ENCODE data around the gene PRPSAP1.
"Not testable (repeated sequence)": the region's sequence is repeated elsewhere in the genome, so short reads cannot be mapped to it uniquely, and the experiment has no call there.

PRPSAP1 gene

GRCh38 chr17:76276069-76276431 is 77.7 kb downstream of the PRPSAP1 start:
- no peak for DNase-seq

GRCh38 chr17:76275382-76276068 is 78.2 kb downstream of the PRPSAP1 start:
- no peak for DNase-seq

GRCh38 chr17:76274112-76274956 is 79.4 kb downstream of the PRPSAP1 start:
- no peak for DNase-seq

- no peak for DNase-seq
These were observed 80.1 kb downstream of the PRPSAP1 start for GRCh38 chr17:76273445-76274111.

- DNase-seq = no peak
These were observed 80.9 kb downstream of the PRPSAP1 start for GRCh38 chr17:76272541-76273444.

GRCh38 chr17:76271669-76272540 is 81.8 kb downstream of the PRPSAP1 start:
- no peak for DNase-seq

GRCh38 chr17:76270770-76271668 is 82.7 kb downstream of the PRPSAP1 start:
- DNase-seq = no peak

- no peak for DNase-seq
These were observed 83.6 kb downstream of the PRPSAP1 start for GRCh38 chr17:76270127-76270592.

GRCh38 chr17:76268991-76269981 is 84.4 kb downstream of the PRPSAP1 start:
- no peak for DNase-seq

GRCh38 chr17:76268015-76268749 is 85.5 kb downstream of the PRPSAP1 start:
- no peak for DNase-seq

GRCh38 chr17:76267581-76268001 is 86.1 kb downstream of the PRPSAP1 start:
- DNase-seq = not testable (repeated sequence)

- no peak for DNase-seq
These were observed 86.6 kb downstream of the PRPSAP1 start for GRCh38 chr17:76267051-76267576.

GRCh38 chr17:76266244-76266938 is 87.3 kb downstream of the PRPSAP1 start:
- no peak for DNase-seq

GRCh38 chr17:76265624-76266243 is 88.0 kb downstream of the PRPSAP1 start:
- DNase-seq = peak; percentile 25

- peak; percentile 97 for DNase-seq
These were observed 88.7 kb downstream of the PRPSAP1 start, which contains the start of gene UBALD2 for GRCh38 chr17:76264755-76265623. Gene UBALD2, plus strand, starts transcription at chr17:76265348. Its CDS starts 158 bp downstream, at chr17:76265506.

- no peak for DNase-seq
These were observed 89.3 kb downstream of the PRPSAP1 start for GRCh38 chr17:76264425-76264754.
